ENCODE results near the gene CD300LF. TPM values are rescaled to one million over a fixed set of nuclear protein-coding genes. Genes with fewer than 3 reads are reported as not detected.

Gene CD300LF
- total and polyA plus RNA-seq, 10 of the 15 experiments (the other 5 are each of a cell fraction or from before 2014, with no cell fraction given) = 0.15 TPM; not detected in 9

DNA sequence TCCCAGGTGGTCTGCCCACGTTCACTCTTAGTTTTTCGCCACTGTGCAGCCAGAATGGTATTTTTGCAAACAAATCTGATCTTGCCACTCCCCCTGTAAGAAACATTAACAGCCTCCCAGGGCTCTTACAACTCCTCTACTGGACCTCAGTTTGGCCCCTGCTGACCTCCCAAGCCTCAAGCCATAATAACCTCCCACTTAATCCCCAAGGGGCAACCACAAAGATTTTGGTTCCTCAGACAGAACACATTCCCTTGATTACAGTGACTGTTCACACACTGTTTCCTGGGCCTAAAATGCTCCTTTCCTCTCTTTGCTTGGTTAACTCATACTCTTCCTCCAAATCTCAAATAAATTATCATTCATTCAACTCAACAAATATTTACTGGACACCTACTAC lies 67.7 kb downstream of the CD300LF start (continued):
- TF ChIP-seq HDGF (IDR thresholded peaks at IDR 0.05) (no peak), MTA2 (IDR thresholded peaks at IDR 0.05; ENCODE audit: low read depth) (peak; percentile 38; the same call in 1 of the 2 replicates), BHLHE40 (IDR thresholded peaks at IDR 0.05; ENCODE audit: borderline replicate concordance in 1 of 2, low read depth in 2 of 2, low read length in 1 of 2) (0 out of 4 replicates have a peak, but pooled peaks of 1 of the 2 experiments have one; percentile 16), MTA3 (IDR thresholded peaks at IDR 0.05; ENCODE audit: borderline replicate concordance, low read length) (no peak), CHD1 (IDR thresholded peaks at IDR 0.05; ENCODE audit: low read depth, low read length) (no peak), TARDBP (IDR thresholded peaks at IDR 0.05; ENCODE audit: borderline replicate concordance) (no peak), MEF2B (IDR thresholded peaks at IDR 0.05; ENCODE audit: partially characterized antibody, poor library complexity, severe bottlenecking) (peak; percentile 80), MYB (IDR thresholded peaks at IDR 0.05; ENCODE audit: borderline replicate concordance, low read depth, low read length) (no peak), CHD4 (IDR thresholded peaks at IDR 0.05) (no peak), RBBP5 (conservative IDR thresholded peaks at IDR 0.05) (no peak), FOXK2 (IDR thresholded peaks at IDR 0.05) (no peak), BCL11A (IDR thresholded peaks at IDR 0.05; ENCODE audit: low read depth, low read length) (peak; percentile 14; the same call in 1 of the 2 replicates), TCF7 (IDR thresholded peaks at IDR 0.05; ENCODE audit: borderline replicate concordance) (no peak), RUNX3 (IDR thresholded peaks at IDR 0.05; ENCODE audit: low read length) (no peak)
- TF ChIP-seq, protein P1, sequence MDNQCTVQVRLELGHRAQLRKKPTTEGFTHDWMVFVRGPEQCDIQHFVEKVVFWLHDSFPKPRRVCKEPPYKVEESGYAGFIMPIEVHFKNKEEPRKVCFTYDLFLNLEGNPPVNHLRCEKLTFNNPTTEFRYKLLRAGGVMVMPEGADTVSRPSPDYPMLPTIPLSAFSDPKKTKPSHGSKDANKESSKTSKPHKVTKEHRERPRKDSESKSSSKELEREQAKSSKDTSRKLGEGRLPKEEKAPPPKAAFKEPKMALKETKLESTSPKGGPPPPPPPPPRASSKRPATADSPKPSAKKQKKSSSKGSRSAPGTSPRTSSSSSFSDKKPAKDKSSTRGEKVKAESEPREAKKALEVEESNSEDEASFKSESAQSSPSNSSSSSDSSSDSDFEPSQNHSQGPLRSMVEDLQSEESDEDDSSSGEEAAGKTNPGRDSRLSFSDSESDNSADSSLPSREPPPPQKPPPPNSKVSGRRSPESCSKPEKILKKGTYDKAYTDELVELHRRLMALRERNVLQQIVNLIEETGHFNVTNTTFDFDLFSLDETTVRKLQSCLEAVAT (IDR thresholded peaks at IDR 0.05) = no peak
- TF ChIP-seq, protein P2, sequence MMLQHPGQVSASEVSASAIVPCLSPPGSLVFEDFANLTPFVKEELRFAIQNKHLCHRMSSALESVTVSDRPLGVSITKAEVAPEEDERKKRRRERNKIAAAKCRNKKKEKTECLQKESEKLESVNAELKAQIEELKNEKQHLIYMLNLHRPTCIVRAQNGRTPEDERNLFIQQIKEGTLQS (IDR thresholded peaks at IDR 0.05; ENCODE audit: borderline replicate concordance, extremely low read depth, low read depth, low read length) = no peak
- TF ChIP-seq, protein P3, sequence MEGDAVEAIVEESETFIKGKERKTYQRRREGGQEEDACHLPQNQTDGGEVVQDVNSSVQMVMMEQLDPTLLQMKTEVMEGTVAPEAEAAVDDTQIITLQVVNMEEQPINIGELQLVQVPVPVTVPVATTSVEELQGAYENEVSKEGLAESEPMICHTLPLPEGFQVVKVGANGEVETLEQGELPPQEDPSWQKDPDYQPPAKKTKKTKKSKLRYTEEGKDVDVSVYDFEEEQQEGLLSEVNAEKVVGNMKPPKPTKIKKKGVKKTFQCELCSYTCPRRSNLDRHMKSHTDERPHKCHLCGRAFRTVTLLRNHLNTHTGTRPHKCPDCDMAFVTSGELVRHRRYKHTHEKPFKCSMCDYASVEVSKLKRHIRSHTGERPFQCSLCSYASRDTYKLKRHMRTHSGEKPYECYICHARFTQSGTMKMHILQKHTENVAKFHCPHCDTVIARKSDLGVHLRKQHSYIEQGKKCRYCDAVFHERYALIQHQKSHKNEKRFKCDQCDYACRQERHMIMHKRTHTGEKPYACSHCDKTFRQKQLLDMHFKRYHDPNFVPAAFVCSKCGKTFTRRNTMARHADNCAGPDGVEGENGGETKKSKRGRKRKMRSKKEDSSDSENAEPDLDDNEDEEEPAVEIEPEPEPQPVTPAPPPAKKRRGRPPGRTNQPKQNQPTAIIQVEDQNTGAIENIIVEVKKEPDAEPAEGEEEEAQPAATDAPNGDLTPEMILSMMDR (IDR thresholded peaks at IDR 0.05 in 2 of 3, conservative IDR thresholded peaks at IDR 0.05 in 1 of 3; ENCODE audit: control insufficient read depth in 2 of 3, extremely low read depth in 1 of 3, insufficient read depth in 1 of 3, low read depth in 3 of 3, low read length in 3 of 3) = no peak
